Skeletal muscle cell (primary cell): ENCODE data around the gene SLC7A10.
"Not testable (repeated sequence)": the region's sequence is repeated elsewhere in the genome, so short reads cannot be mapped to it uniquely, and the experiment has no call there.

Source experiments
- DNase-seq: peaks from one replicate; pipeline ENCODE4 v3.0.0-alpha.2; 2010; ENCODE audit warnings: low read depth
- H3K4me3 ChIP-seq: 2 replicates; pipeline ENCODE4 v1.5.1; 2011; ENCODE audit warnings: low read depth, mild to moderate bottlenecking, control low read depth, low read length, moderate library complexity

SLC7A10 gene

GRCh38 chr19:33221638-33222037 lies 4.0 kb downstream of the SLC7A10 start:
- H3K4me3 ChIP-seq = no peak overlapping the region
- no peak for DNase-seq

DNA sequence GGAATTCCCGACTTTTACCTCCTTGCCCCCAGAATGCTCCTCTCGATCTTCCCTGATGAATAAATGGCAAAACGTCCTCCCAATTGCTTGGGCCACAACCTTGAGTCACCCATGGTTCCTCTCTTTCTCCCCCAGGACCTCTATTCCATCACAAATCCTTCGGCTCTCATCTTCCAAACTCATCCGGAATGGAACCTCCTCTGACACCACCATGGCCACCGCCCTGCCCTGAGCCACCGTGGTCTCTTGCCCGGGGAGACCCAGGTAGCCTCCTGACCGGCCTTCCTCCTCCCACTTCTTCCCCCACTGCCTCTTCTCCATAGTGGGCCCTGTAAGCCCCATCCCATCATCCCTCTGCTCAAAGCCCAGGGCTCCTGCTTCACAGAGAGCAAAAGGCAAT lies 4.9 kb downstream of the SLC7A10 start:
- no peak for DNase-seq
- no peak overlapping the region for H3K4me3 ChIP-seq

DNA sequence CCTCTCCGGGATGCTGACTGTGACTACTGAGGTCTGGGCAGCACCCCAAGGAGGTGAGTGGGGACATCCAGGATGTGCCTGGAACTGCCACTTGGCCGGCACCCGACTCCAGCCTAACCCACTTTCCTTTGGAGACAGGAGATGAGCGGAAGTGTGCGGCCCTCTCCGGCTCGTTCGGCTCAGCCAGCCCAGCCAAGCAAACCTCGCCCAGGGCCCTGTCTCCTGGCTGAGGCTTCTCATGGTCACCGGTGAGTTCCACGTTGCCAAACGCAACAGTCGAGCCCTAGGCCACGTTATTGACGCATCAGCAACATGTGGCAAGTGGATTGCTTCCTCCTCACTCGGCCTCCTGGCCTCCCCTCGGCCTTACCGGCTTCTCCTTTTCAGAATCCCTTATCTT lies 5.5 kb downstream of the SLC7A10 start:
- DNase-seq = no peak
- H3K4me3 ChIP-seq = no peak overlapping the region

DNA sequence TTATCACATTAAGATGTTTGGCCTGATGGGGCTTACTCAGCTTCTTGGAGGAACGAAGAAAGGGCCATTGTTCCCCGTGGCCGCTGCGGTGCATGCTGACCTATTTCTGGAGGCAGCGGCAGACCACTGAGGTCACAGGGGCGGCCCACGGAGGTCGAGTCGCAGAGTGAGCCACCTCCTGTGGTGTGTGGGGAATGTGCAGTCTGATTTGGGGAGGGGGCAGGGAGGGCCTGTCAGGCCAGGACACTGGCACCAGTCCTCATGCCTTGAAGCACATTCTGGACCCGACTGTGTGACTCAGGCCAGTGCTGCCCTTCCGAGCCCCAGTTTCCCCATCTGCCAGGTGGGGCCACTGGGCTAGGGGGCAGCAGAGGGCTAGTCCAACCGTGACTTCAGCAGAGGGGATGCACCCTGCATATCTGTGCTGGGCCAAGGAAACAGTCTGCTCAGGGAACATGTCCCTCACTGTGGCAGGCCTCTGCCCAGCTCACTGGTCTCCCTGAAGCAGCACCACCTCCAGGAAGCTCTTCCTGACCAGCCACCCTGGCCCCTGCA lies 6.3 kb downstream of the SLC7A10 start:
- no peak overlapping the region for H3K4me3 ChIP-seq

DNA sequence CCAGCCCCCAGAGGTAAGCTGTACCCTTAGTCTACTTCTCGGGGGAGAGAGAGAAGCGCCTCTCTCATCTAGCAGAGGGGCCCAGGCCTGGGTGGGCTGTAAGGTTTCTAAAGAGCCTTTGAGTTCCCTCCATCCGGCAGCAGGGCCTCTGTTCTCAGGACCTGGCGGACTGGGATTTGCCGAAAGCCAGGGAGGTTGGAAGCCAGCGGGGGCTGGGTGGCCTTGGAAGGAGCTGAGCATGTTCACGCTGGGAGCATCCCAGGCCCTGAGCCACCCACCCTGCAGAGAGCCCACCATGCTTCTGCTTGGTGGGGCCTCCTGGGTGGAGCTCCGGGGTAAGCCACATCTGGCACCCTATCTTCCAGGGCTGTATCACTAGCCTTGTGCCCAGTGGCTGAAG lies 7.8 kb downstream of the SLC7A10 start:
- no peak overlapping the region for H3K4me3 ChIP-seq
- DNase-seq = no peak

More for the DNA sequence above, 6.3 kb downstream of the SLC7A10 start:
- no peak for DNase-seq

DNA sequence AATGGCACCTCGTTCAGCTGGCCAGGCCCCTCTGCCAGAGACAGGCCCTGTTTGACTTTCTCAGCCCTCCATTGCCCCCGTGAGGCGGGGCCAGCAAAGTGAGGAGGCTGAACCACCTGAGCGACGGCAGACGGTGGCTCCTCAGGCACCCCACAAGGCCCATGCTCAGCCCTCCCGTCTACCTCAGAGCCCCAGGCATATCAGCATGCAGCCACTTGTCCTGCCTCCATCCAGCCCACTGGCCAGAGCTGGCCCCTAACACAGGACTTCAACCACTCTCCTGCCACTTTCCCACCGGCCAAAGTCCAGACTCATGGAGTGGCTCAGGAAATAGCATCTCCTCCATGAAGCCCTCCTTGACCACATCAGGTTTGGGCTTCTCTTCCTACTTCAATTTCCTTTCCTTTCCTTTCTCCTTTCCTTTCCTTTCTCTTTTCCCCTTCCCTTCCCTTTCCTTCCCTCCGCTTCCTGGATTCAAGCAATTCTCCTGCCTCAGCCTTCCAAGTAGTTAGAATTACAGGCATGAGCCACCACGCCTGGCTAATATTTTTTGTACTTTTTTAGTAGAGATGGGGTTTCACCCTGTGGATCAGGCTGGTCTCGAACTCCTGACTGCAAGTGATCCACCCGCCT lies 9.3 kb downstream of the SLC7A10 start:
- no peak for DNase-seq
- H3K4me3 ChIP-seq = no peak overlapping the region

DNA sequence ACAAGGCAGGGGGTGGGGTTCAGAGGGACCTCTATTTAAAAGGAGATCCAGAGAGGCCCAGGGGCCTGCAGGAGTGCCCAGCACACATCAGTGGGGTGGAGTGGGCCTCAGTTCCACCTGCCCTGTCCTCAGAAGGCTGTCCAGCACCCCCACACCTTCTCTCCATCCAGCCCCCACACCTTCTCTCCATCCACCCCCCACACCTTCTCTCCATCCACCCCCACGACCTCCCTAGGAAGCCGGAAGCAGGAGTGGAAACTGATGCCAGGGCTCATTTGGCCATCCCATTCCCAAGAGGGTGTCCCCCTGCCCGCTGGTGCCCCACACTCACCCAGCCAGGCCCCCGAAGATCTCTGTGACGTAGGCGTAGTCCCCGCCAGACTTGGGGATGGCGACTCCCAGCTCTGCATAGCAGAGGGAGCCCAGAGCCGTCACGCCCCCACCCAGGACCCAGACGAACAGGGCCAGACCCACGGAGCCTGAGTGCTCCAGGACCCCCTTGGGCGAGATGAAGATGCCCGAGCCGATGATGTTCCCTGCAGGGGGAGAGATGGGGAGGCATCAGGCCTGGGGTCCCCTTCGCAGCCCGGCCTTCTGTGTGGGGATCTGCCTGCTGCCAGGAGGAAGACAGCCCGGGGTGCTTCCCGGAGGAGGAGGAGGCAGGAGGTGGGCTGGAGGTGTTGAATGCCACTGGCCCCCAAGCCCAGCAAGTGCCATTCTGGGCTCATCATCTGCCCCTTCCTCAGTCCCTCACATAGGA lies 10.0 kb downstream of the SLC7A10 start:
- DNase-seq = no peak
- H3K4me3 ChIP-seq = no peak overlapping the region

DNA sequence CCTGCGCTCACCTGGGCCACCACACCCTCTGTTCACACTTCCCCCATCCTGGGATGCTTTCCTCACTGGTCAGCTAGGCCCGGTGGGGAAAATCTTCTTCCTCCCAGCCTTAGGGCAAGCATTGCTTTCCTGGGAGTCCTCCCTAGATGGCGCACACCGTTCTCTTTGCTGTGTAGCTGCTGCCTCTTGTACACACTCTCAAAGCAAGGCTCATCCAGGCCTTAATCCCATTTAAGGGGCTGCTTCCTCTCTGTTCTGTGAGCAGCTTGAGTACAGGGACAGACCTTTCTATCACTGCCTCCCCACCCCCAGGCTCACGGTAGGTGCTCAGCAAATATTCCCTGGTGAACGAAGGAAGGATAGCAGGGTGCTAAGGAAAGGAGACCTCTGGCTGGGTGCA lies 11.1 kb downstream of the SLC7A10 start:
- no peak overlapping the region for H3K4me3 ChIP-seq
- no peak for DNase-seq

GRCh38 chr19:33212436-33213172 lies 13.0 kb downstream of the SLC7A10 start:
- H3K4me3 ChIP-seq = no peak overlapping the region
- DNase-seq = no peak

GRCh38 chr19:33211794-33212435 lies 13.7 kb downstream of the SLC7A10 start:
- DNase-seq = no peak
- H3K4me3 ChIP-seq = no peak overlapping the region

DNA sequence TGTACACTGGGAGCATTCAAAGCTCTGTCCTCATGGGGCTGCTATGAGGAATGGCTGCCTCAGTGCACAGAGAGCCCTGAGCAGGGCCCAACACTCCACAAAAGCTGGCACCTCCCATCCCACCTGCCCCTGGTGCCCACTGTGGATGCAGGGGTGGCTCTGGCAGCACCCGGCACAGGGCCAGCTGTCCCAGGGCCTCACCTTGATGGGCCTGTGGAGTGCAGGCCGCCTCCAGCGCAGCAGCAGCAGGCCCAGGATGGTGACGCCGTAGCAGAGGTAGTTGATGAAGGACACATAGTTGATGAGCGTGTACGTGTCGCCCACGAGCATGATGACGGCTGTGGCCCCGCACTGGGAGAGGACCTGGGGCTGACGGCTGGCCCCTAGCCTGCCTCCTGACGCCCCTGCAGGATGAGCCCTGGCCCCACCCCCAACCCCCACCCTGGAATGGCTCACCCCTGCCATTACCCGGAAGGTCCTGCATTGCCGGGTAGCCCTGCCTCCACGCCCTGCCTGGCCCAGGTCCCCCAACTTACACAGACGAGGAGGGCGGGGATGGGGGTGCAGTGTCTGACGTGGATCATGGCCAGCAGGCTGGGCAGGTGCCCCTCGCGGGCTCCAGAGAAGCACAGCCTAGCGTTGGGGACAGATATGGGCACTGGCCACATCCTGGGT lies 15.2 kb downstream of the SLC7A10 start:
- DNase-seq = no peak
- H3K4me3 ChIP-seq = no peak overlapping the region

DNA sequence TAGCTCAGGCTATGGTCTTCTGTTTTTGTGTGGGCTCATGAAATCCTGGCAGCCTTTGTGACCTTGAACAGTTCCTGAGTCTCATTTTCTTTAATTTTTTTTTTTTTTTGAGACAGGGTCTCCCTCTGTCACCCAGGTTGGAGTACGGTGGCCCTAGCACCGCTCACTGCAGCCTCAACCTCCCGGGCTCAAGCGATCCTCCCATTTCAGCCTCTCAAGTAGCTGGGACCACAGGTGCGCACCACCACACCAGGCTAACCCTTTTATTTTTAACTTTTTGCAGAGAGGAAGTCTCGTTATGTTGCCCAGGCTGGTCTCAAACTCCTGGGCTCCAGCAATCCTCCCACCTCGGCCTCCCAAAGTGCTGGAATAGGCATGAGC lies 15.8 kb downstream of the SLC7A10 start:
- H3K4me3 ChIP-seq, DNase-seq: not testable (repeated sequence)

- no peak for DNase-seq
These were observed 16.5 kb downstream of the SLC7A10 start for GRCh38 chr19:33208904-33209849.

DNA sequence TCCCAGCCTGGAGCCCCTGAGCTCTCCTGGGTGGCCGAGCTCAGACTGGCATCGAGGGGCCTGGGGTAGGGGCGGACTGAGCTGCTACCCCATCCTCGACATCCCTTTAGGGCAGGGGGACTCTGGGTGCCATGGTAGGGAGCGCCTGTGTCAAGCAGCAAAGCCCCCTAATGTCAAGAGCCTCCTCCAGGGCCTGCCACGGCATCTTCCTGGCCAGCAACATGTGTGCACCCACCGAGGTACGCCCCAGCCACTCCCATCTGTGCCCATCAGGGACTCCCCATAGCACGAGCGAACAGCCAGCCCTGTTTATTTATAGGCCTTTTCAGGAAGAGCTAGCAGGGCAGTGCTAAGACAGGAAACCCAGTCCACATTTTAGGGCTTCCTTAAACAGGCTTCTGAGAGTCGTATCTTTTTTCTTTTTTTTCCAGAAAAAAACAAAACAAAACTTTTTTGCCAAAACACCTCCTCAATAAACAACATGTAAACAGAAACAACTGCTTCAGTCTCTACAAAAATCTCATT lies 17.2 kb downstream of the SLC7A10 start:
- DNase-seq = no peak
- H3K4me3 ChIP-seq = no peak overlapping the region

More at GRCh38 chr19:33208904-33209849, 16.5 kb downstream of the SLC7A10 start:
- no peak overlapping the region for H3K4me3 ChIP-seq

DNA sequence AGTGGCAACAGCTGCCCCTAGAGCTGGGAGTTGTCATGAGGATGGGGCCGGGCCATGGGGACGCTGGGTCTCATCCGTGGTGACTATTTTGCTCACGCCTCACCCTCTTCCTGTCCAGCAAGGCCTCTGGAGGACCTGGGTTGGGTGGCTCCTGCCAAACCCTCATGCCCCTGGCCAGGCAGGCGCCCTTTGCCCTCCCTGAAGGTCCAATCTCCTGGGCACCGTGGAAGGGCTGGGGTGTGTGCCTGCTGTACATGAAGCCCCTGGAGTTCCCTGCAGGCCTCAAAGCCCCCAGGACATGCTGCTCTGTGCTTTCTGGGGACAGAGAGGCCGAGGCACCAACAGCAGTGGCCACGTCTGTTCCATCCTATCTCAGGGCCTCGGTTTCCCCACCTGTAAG lies 17.7 kb downstream of the SLC7A10 start:
- no peak overlapping the region for H3K4me3 ChIP-seq
- DNase-seq = no peak

DNA sequence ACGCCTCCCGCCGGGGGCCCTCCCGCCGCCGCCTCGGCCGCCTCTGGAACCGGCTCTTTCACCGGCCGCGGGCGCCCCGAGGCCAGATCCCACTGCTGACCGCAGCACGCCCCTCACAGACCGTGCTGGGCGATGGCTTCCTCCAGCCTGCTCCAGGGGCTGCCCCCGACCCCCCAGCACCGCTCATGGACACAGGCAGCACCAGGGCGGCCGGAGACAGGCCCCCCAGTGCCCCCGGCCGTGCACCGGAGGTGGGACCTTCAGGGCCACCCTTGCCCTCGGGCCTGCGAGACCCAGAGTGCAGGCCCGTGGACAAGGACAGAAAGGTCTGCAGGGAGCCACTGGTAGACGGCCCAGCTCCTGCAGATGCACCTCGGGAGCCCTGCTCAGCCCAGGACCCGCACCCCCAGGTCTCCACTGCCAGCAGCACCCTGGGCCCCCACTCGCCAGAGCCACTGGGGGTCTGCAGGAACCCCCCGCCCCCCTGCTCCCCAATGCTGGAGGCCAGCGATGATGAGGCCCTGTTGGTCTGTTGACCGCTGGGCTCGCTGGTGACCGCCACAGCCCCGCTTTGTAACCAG lies 18.5 kb downstream of the SLC7A10 start:
- no peak for DNase-seq
- no peak overlapping the region for H3K4me3 ChIP-seq

GRCh38 chr19:33206261-33207039 lies 19.2 kb downstream of the SLC7A10 start:
- DNase-seq = no peak
- no peak overlapping the region for H3K4me3 ChIP-seq
